Panc1 (cell line): ENCODE data around the gene SLIT1. TPM values are rescaled to one million over a fixed set of nuclear protein-coding genes. Genes with fewer than 3 reads are reported as not detected.

Experiments
- ATAC-seq: fragments of 200-7000 bp; cut with Tn5 transposase; 2 replicates; pipeline ENCODE4 v1.9.1; 2020; ENCODE audit warnings: mild to moderate bottlenecking, moderate library complexity
- BruUV-seq: library from RNA; stranded (reverse); fragments of 400-500 nt; replicated peaks from 2 replicates; lab custom pipeline; 2021; lab: Mats Ljungman, UMichigan
- CTCF ChIA-PET: fragments of 300-600 bp; sonication (Branson Sonifier 250); formaldehyde crosslinking; loops from one replicate; lab custom pipeline; 2022; ENCODE audit warnings: antibody characterized with exemption; lab: Charles Lee
- POLR2A ChIA-PET: fragments of 300-600 bp; sonication (Branson Sonifier 250); formaldehyde crosslinking; loops from one replicate; lab custom pipeline; 2022; ENCODE audit warnings: antibody characterized with exemption; lab: Charles Lee
- DNase-seq: peaks from one replicate; pipeline ENCODE4 v3.0.0-alpha.2; 2010; ENCODE audit warnings: low read depth, low spot score
- H3K27ac ChIP-seq: 2 replicates; pipeline ENCODE4 v1.5.1; 2011; ENCODE audit warnings: mild to moderate bottlenecking, low read length, inconsistent platforms
- H3K27me3 ChIP-seq: fragments of 200-500 bp; sonication (Bioruptor generic); 2 replicates; pipeline ENCODE4 v1.6.0; 2014; ENCODE audit warnings: low read length, inconsistent platforms; ENCODE audit not compliant: control insufficient read depth, insufficient read depth
- H3K36me3 ChIP-seq: fragments of 200-500 bp; sonication (Bioruptor generic); 2 replicates; pipeline ENCODE4 v1.5.1; 2014; ENCODE audit warnings: inconsistent platforms, mild to moderate bottlenecking, low read length, moderate library complexity; ENCODE audit not compliant: control insufficient read depth, insufficient read depth
- H3K4me1 ChIP-seq: 2 replicates; pipeline ENCODE4 v1.5.1; 2011; ENCODE audit warnings: inconsistent platforms, mild to moderate bottlenecking, low read length, moderate library complexity; ENCODE audit not compliant: control insufficient read depth, insufficient read depth
- H3K4me3 ChIP-seq, 2 experiments: 2 replicates each; pipeline ENCODE4 v1.5.1; 2011 to 2012; ENCODE audit warnings: low read depth in 2 of 2, low read length in 2 of 2, mild to moderate bottlenecking in 2 of 2, inconsistent platforms in 1 of 2, moderate library complexity in 1 of 2
- H3K9me3 ChIP-seq: fragments of 200-500 bp; sonication (Bioruptor generic); 2 replicates; pipeline ENCODE4 v1.5.1; 2014; ENCODE audit warnings: low read depth, mild to moderate bottlenecking, inconsistent platforms, low read length, moderate library complexity; ENCODE audit not compliant: control insufficient read depth, insufficient read depth
- POLR2AphosphoS5 ChIP-seq: IDR thresholded peaks from 2 replicates; pipeline ENCODE4 v1.6.1; 2012; ENCODE audit warnings: mild to moderate bottlenecking, low read depth, low read length, moderate library complexity
- SIN3A ChIP-seq: IDR thresholded peaks from 2 replicates; pipeline ENCODE4 v1.6.1; 2012; ENCODE audit warnings: low read depth, mild to moderate bottlenecking, low read length, moderate library complexity, borderline replicate concordance; ENCODE audit not compliant: insufficient read depth
- TCF7L2 ChIP-seq: IDR thresholded peaks from 2 replicates; pipeline ENCODE4 v1.6.1; 2011; ENCODE audit warnings: mild to moderate bottlenecking, low read depth, low read length, inconsistent platforms
- in situ Hi-C: cut with HindIII; loops from 2 replicates; pipeline ENCODE4 v1.10.0; 2016; ENCODE audit warnings: low sequenced_read_pairs, low pct_unique_long_range_greater_than_20kb
- intact Hi-C: fragments of 100-400 bp; cut with micrococcal nuclease; formaldehyde crosslinking; loops from one replicate; pipeline ENCODE4 v1.10.0; 2022; ENCODE audit not compliant: unreplicated experiment
- total RNA-seq: library from RNA; stranded (reverse); gene quantifications from one replicate; pipeline ENCODE4 v1.2.1, GENCODE V29; 2021; ENCODE audit not compliant: unreplicated experiment
- TF ChIP-seq, protein P1 (sequence below), 2 experiments: IDR thresholded peaks; 2 replicates each; pipeline ENCODE4 v1.6.1; 2011 to 2012; ENCODE audit warnings: low read depth in 2 of 2, control low read depth in 1 of 2, low read length in 1 of 2, mild to moderate bottlenecking in 1 of 2, moderate library complexity in 1 of 2; ENCODE audit not compliant: insufficient read depth in 1 of 2
- TF ChIP-seq, protein P2 (sequence below): fragments of 450-650 bp; IDR thresholded peaks from 2 replicates; pipeline ENCODE4 v1.5.1; 2017; ENCODE audit warnings: mild to moderate bottlenecking

The SLIT1 gene
- total RNA-seq, 1 experiment from 2014 or later = 2.6 TPM

DNA sequence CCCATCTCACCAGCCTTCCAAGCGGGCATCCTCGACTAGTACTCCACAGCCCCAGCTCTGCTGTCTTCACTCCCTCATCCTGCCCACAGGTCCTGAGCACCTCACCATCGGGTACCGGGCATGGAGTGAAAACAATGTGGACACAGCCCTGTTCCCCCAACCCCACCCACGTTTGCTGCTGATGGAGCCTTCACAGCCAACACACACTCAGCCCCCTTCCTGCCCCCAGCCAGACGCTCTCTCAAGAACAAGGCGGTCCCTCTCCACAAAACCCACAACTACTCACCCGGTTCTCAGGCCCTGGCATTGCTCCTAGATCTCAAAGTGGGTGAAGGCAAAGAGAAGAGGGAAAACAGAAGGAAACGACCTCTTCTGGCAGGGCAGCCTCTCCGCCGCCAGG lies 56.1 kb downstream of the SLIT1 start:
- ATAC-seq = no peak

DNA sequence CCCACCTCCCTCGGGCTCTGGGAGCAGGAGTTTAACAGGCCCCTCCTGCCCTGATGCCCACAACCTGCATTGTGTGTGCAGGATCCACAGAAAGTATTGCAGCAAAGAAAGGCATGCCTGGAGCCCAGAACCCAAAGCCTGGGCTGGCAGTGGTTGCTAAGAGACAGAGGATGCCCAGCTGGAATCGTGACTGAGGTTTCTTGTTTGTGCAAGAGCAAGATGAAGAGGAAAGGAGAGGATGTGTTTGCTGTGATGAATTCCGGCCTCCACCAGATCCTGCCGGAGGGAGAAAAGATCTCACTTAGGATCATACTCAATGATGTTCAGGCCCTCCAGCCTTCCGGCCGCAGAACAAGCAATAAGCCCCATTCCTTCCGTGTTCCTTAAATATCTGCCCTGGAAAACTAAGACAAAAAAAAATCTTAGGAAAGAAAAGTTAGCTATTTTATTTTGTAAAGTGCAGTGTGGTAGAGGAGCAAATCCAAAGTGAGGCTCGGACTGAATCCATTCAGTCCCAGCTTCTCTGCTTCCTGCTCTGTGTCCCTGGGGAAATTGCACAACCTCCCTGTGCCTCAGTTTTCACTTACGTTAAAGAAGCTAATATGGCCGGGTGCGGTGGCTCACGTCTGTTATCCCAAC lies 57.1 kb downstream of the SLIT1 start:
- intact Hi-C loops = no loop called here
- Histone ChIP-seq H3K9me3 (no peaks in the 10 kb centered on the region), H3K27me3 (no peaks in the 10 kb centered on the region; the same call in 1 of the 2 replicates), H3K4me1 (no peaks in the 10 kb centered on the region), H3K27ac (no peak overlapping the region), H3K4me3 (no peak overlapping the region), H3K36me3 (no peaks in the 10 kb centered on the region)
- no peak for ATAC-seq
- ChIA-PET POLR2A (no interaction called here), CTCF (no interaction called here)
- no peak for DNase-seq
- TF ChIP-seq SIN3A (no peak), TCF7L2 (no peak), POLR2AphosphoS5 (no peak)
- TF ChIP-seq, protein P1, sequence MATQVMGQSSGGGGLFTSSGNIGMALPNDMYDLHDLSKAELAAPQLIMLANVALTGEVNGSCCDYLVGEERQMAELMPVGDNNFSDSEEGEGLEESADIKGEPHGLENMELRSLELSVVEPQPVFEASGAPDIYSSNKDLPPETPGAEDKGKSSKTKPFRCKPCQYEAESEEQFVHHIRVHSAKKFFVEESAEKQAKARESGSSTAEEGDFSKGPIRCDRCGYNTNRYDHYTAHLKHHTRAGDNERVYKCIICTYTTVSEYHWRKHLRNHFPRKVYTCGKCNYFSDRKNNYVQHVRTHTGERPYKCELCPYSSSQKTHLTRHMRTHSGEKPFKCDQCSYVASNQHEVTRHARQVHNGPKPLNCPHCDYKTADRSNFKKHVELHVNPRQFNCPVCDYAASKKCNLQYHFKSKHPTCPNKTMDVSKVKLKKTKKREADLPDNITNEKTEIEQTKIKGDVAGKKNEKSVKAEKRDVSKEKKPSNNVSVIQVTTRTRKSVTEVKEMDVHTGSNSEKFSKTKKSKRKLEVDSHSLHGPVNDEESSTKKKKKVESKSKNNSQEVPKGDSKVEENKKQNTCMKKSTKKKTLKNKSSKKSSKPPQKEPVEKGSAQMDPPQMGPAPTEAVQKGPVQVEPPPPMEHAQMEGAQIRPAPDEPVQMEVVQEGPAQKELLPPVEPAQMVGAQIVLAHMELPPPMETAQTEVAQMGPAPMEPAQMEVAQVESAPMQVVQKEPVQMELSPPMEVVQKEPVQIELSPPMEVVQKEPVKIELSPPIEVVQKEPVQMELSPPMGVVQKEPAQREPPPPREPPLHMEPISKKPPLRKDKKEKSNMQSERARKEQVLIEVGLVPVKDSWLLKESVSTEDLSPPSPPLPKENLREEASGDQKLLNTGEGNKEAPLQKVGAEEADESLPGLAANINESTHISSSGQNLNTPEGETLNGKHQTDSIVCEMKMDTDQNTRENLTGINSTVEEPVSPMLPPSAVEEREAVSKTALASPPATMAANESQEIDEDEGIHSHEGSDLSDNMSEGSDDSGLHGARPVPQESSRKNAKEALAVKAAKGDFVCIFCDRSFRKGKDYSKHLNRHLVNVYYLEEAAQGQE (IDR thresholded peaks at IDR 0.05; ENCODE audit: insufficient read depth in 1 of 2, low read depth in 2 of 2, low read length in 1 of 2) = no peak
- TF ChIP-seq, protein P2, sequence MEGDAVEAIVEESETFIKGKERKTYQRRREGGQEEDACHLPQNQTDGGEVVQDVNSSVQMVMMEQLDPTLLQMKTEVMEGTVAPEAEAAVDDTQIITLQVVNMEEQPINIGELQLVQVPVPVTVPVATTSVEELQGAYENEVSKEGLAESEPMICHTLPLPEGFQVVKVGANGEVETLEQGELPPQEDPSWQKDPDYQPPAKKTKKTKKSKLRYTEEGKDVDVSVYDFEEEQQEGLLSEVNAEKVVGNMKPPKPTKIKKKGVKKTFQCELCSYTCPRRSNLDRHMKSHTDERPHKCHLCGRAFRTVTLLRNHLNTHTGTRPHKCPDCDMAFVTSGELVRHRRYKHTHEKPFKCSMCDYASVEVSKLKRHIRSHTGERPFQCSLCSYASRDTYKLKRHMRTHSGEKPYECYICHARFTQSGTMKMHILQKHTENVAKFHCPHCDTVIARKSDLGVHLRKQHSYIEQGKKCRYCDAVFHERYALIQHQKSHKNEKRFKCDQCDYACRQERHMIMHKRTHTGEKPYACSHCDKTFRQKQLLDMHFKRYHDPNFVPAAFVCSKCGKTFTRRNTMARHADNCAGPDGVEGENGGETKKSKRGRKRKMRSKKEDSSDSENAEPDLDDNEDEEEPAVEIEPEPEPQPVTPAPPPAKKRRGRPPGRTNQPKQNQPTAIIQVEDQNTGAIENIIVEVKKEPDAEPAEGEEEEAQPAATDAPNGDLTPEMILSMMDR = no peak
- in situ Hi-C loops = no loop called here
- no TSS peak for BruUV-seq

More for the DNA sequence above, 56.1 kb downstream of the SLIT1 start:
- Histone ChIP-seq H3K9me3 (no peaks in the 10 kb centered on the region), H3K4me1 (no peaks in the 10 kb centered on the region), H3K4me3 (no peak overlapping the region), H3K36me3 (no peaks in the 10 kb centered on the region), H3K27me3 (no peaks in the 10 kb centered on the region; the same call in 1 of the 2 replicates), H3K27ac (no peak overlapping the region)
- TF ChIP-seq POLR2AphosphoS5 (no peak), SIN3A (no peak), TCF7L2 (no peak)
- TF ChIP-seq, protein P1 (IDR thresholded peaks at IDR 0.05; ENCODE audit: insufficient read depth in 1 of 2, low read depth in 2 of 2, low read length in 1 of 2) = no peak
- TF ChIP-seq, protein P2 = no peak
- ChIA-PET POLR2A (no interaction called here), CTCF (no interaction called here)
- in situ Hi-C loops = no loop called here
- intact Hi-C loops = no loop called here
- no peak for DNase-seq
- BruUV-seq = no TSS peak
